Fibroblast of lung (primary cell): ENCODE data around the gene SCIN.

ENCODE experiments used
- EZH2 ChIP-seq: IDR thresholded peaks from 2 replicates; pipeline ENCODE4 v1.5.1; 2012; ENCODE audit warnings: low read length, control low read depth, mild to moderate bottlenecking; ENCODE audit errors: missing control alignments
- TF ChIP-seq, protein P1 (sequence below), 2 donors: IDR thresholded peaks in 1 of 2; conservative IDR thresholded peaks in 1 of 2; 1 replicate in 1 of 2; 2 replicates in 1 of 2; pipeline ENCODE4 v1.5.1; 2011 to 2012; ENCODE audit warnings: low read length in 2 of 2, control low read depth in 1 of 2, inconsistent platforms in 1 of 2, low read depth in 1 of 2, mild to moderate bottlenecking in 1 of 2

DNA sequence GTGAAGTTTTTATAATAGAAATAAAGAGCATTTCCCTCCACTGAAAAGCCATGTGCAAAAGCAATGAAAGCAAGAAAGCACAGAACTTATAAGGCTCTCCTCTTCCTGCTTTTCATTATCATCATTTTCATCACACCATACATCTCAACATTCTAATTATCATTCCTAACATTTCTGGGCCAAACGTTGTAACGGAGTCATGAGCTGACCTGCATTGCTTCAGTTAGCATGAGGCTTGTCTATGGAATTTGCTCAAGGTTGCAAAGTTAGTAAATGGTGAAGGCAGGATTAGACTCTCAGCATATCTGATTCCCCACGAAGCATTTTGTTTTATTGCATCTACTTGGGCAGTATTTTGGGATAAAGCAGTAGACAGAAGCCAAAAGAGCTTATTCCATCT is 11.4 kb downstream of the SCIN start:
- TF ChIP-seq, protein P1, sequence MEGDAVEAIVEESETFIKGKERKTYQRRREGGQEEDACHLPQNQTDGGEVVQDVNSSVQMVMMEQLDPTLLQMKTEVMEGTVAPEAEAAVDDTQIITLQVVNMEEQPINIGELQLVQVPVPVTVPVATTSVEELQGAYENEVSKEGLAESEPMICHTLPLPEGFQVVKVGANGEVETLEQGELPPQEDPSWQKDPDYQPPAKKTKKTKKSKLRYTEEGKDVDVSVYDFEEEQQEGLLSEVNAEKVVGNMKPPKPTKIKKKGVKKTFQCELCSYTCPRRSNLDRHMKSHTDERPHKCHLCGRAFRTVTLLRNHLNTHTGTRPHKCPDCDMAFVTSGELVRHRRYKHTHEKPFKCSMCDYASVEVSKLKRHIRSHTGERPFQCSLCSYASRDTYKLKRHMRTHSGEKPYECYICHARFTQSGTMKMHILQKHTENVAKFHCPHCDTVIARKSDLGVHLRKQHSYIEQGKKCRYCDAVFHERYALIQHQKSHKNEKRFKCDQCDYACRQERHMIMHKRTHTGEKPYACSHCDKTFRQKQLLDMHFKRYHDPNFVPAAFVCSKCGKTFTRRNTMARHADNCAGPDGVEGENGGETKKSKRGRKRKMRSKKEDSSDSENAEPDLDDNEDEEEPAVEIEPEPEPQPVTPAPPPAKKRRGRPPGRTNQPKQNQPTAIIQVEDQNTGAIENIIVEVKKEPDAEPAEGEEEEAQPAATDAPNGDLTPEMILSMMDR (conservative IDR thresholded peaks at IDR 0.05 in 1 of 2, IDR thresholded peaks at IDR 0.05 in 1 of 2; ENCODE audit: low read depth in 1 of 2, low read length in 2 of 2), result no peak
- TF ChIP-seq EZH2, result no peak
